Ascending aorta (tissue), 2 donors: ENCODE measurements around the gene CRLF1. TPM values are rescaled to one million over a fixed set of nuclear protein-coding genes. Genes with fewer than 3 reads are reported as not detected.

Experiments used
- DNase-seq, 2 donors: peaks; one replicate each; pipeline ENCODE4 v3.0.0-alpha.2; 2019; ENCODE audit warnings: low spot score in 2 of 2
- H3K27ac ChIP-seq, 2 donors: fragments of 200-600 bp; sonication (generic); one replicate each; pipeline ENCODE4 v1.5.1; 2016 to 2017; ENCODE audit warnings: mild to moderate bottlenecking in 1 of 2
- H3K27me3 ChIP-seq: fragments of 200-600 bp; sonication (generic); one replicate; pipeline ENCODE4 v1.5.1; 2017
- H3K36me3 ChIP-seq, 2 donors: fragments of 200-600 bp; sonication (generic); one replicate each; pipeline ENCODE4 v1.5.1; 2016
- H3K4me1 ChIP-seq, 2 donors: fragments of 200-600 bp; sonication (generic); one replicate each; pipeline ENCODE4 v1.5.1; 2016 to 2017; ENCODE audit warnings: mild to moderate bottlenecking in 1 of 2
- H3K4me3 ChIP-seq, 2 donors: fragments of 200-600 bp; sonication (generic); one replicate each; pipeline ENCODE4 v1.5.1; 2016 to 2017; ENCODE audit warnings: mild to moderate bottlenecking in 1 of 2
- H3K9me3 ChIP-seq, 2 donors: fragments of 200-600 bp; sonication (generic); one replicate each; pipeline ENCODE4 v1.5.1; 2016
- intact Hi-C: fragments of 100-400 bp; cut with DNase I; formaldehyde crosslinking; loops from one replicate; pipeline ENCODE4 v1.15.1; 2023
- total RNA-seq: library from RNA; depleted of rRNA; stranded (reverse); fragments of >200 nt; gene quantifications from one replicate; pipeline ENCODE4 v1.1.0, GENCODE V29; 2016
- TF ChIP-seq, protein P1 (sequence below), 3 experiments: fragments of 200-600 bp in 2 of 3; fragments of 450-650 bp in 1 of 3; sonication (generic) in 2 of 3; IDR thresholded peaks; one replicate each; pipeline ENCODE4 v1.5.1; 2016 to 2019; ENCODE audit warnings: antibody characterized with exemption in 3 of 3, mild to moderate bottlenecking in 1 of 3, moderate library complexity in 1 of 3

CRLF1 gene, protein sequence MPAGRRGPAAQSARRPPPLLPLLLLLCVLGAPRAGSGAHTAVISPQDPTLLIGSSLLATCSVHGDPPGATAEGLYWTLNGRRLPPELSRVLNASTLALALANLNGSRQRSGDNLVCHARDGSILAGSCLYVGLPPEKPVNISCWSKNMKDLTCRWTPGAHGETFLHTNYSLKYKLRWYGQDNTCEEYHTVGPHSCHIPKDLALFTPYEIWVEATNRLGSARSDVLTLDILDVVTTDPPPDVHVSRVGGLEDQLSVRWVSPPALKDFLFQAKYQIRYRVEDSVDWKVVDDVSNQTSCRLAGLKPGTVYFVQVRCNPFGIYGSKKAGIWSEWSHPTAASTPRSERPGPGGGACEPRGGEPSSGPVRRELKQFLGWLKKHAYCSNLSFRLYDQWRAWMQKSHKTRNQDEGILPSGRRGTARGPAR
- 638 TPM for total RNA-seq

DNA sequence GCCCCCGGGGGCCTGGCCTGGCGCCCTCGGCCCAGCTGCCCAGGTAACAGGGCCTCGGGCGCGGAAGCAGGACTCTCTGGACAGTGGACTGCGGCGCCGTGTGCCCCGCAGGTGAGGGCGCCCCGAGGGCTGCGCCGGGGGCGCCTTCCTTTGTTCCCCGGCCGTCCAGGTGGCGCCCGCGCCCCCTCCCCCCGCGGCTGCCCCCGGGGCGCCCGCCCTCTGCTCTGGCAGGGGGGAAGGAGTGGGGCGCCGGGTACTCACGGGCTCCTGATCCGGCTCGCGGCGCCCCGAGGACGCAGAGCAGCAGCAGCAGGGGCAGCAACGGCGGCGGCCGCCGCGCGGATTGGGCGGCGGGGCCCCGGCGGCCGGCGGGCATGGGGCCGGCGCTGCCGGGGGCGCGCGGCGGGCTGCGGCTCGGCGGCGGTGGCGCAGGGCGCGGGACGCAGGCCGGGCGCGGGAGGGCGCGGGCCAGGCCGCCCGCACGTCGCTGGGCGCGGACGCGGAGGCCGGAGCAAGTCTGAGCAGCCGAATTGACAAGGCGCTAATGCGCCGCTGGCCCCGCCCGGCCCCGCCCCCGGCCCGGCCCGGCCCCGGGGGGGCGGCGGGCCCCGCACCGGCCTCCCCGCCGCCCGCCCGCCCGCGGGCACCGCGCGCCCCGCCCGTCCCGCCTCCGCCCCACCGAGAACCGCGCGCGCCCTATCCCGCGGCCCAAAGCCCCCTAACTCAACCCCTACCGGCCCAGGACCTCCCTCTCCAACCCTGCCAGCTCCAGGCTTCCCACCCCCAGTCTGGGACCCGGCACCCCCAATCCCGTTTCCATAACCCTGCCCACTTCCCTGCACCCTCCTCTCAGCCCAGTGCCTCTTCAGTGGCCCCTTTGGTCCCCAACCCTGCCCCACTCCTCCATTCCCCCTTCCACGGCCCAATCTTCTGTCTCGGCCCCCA, at the start of gene CRLF1:
Gene CRLF1, minus strand, starts transcription at position 519 of the 945 bp plus-strand sequence. Its CDS starts 143 bp downstream, at position 376.
- TF ChIP-seq, protein P1, sequence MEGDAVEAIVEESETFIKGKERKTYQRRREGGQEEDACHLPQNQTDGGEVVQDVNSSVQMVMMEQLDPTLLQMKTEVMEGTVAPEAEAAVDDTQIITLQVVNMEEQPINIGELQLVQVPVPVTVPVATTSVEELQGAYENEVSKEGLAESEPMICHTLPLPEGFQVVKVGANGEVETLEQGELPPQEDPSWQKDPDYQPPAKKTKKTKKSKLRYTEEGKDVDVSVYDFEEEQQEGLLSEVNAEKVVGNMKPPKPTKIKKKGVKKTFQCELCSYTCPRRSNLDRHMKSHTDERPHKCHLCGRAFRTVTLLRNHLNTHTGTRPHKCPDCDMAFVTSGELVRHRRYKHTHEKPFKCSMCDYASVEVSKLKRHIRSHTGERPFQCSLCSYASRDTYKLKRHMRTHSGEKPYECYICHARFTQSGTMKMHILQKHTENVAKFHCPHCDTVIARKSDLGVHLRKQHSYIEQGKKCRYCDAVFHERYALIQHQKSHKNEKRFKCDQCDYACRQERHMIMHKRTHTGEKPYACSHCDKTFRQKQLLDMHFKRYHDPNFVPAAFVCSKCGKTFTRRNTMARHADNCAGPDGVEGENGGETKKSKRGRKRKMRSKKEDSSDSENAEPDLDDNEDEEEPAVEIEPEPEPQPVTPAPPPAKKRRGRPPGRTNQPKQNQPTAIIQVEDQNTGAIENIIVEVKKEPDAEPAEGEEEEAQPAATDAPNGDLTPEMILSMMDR (IDR thresholded peaks at IDR 0.05), result no peak
- Histone ChIP-seq H3K36me3 (no peaks in the 10 kb centered on the region), H3K4me3 (peak within 1 kb of the TSS; percentile 39 to 62), H3K9me3 (no peaks in the 10 kb centered on the region), H3K27ac (peak within 1 kb of the TSS in 1 of 2 donors; percentile 27), H3K4me1 (peaks cover 16 to 20% of the 10 kb centered on the region in 2 donors), H3K27me3 (peaks cover 52% of the 10 kb centered on the region)
- intact Hi-C loops, result no loop called here
- no peak for DNase-seq

DNA sequence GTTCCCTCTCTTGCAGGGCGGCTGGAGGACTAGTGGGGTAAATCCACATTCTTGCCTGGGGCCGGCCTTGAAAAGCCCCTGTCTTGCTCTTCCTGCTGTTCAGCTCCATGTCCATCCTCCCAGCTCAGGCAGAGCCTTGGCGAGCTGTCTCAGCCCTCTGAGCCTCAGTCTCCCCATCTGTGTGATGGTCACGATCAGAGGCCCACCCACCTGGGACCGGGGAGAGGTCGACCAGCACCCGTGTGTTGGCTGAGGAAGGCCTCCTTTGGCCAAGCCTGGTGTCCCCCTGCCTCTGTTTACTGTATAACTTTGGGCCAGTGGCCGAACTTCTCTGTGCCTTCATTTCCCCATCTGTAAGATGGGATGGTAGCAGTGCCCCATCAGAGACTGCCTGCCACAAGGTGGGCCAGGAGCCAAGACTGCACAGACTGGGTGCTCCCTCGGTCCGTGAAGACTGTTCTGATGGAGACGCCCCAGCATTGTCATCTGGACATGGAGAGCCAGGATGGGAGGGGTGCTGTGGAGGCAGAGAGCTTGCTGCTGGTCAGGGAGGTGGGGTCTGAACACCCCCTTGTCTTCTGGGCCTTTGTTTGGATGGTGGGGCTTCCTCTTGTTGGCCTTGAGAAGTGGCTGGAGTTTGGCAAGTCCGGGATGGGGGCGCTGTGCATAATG, 48.7 kb upstream of the CRLF1 start:
- intact Hi-C loops, result no loop called here
- H3K4me3 ChIP-seq, result no peak overlapping the region
- H3K27me3 ChIP-seq, result no peaks in the 10 kb centered on the region
- TF ChIP-seq, protein P1 (IDR thresholded peaks at IDR 0.05), result no peak
- no peaks in the 10 kb centered on the region for H3K9me3 ChIP-seq
- no peak for DNase-seq
- no peaks in the 10 kb centered on the region for H3K36me3 ChIP-seq
- peaks cover 16 to 45% of the 10 kb centered on the region in 2 donors for H3K4me1 ChIP-seq
- no peak overlapping the region for H3K27ac ChIP-seq

DNA sequence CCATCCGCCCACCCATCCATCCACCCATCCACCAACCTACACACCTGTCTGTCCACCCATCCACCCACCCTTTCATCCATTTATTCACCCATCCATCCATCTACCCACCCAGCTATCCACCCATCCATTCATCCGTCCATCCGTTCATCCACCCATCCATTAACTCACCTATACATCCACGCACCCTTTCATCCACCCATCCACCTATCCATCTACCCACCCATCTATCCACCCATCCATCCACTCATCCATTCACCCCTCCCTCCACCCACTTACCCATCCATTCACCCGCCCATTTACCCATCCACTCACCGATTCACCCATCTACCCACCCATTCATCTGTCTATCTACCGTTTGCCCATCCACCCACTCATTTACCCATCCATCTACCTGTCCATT, 47.9 kb upstream of the CRLF1 start:
- DNase-seq, result no peak
- Histone ChIP-seq H3K4me1 (peaks cover 11 to 45% of the 10 kb centered on the region in 2 donors), H3K4me3 (no peak overlapping the region), H3K9me3 (no peaks in the 10 kb centered on the region), H3K27me3 (no peaks in the 10 kb centered on the region), H3K27ac (no peak overlapping the region), H3K36me3 (no peaks in the 10 kb centered on the region)
- TF ChIP-seq, protein P1 (IDR thresholded peaks at IDR 0.05), result no peak
- intact Hi-C loops, result no loop called here

DNA sequence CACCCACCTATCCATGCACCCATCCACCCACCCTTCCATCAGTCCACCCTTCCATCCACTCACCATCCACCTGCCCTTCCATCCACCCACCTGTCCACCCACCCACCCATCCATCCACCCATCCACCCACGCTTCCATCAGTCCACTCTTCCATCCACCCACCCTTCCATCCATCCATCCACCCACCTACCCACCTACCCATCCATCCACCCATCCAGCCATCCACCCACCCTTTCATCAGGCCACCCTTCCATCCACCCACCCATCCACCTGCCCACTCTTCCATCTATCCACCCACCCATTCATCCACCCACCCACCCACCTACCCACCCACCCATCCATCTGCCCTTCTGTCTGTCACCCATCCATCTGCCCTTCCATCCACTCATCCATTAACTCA, 47.3 kb upstream of the CRLF1 start:
- H3K4me1 ChIP-seq, result peaks cover 11 to 45% of the 10 kb centered on the region in 2 donors
- TF ChIP-seq, protein P1 (IDR thresholded peaks at IDR 0.05), result no peak
- H3K36me3 ChIP-seq, result no peaks in the 10 kb centered on the region
- no peak overlapping the region for H3K4me3 ChIP-seq
- no peaks in the 10 kb centered on the region for H3K9me3 ChIP-seq
- no peak for DNase-seq
- intact Hi-C loops, result no loop called here
- no peaks in the 10 kb centered on the region for H3K27me3 ChIP-seq
- H3K27ac ChIP-seq, result no peak overlapping the region

DNA sequence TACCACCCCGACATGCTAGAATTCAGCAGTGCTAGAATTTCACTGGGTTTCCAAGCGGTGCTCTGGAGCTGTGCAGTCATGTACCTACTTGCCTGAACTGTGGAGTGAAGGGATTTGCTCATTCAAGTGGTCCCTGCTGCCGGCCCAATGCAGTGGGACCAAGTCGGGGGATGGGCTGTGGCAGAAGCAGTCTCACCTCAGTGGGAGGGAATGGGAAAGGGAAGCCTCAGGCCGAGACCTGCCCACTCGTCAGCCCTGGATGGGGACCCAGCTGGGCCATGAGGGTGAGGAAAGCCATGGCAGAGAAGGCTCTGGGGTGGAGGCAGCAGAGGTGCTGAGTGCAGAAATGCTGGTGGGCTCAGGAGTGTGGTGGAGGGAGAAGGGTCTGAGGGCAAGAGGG, 45.1 kb upstream of the CRLF1 start:
- intact Hi-C loops, result no loop called here
- Histone ChIP-seq H3K4me3 (no peak overlapping the region), H3K36me3 (no peaks in the 10 kb centered on the region), H3K27me3 (no peaks in the 10 kb centered on the region), H3K4me1 (peaks cover 7 to 37% of the 10 kb centered on the region in 2 donors), H3K9me3 (no peaks in the 10 kb centered on the region), H3K27ac (peak overlapping the region; percentile 93 to 94)
- DNase-seq, result no peak
- TF ChIP-seq, protein P1 (IDR thresholded peaks at IDR 0.05), result no peak
